NCI-H345 treated with DMSO at 0.1 percent for 48 hours (cell line): ENCODE data around the gene NGRN.
"Not testable (repeated sequence)": the region's sequence is repeated elsewhere in the genome, so short reads cannot be mapped to it uniquely, and the experiment has no call there.

Source experiments
- DNase-seq: peaks from one replicate; lab custom pipeline; 2025; ENCODE audit not compliant: unreplicated experiment; lab: John Stamatoyannopoulos, UW

NGRN gene

DNA sequence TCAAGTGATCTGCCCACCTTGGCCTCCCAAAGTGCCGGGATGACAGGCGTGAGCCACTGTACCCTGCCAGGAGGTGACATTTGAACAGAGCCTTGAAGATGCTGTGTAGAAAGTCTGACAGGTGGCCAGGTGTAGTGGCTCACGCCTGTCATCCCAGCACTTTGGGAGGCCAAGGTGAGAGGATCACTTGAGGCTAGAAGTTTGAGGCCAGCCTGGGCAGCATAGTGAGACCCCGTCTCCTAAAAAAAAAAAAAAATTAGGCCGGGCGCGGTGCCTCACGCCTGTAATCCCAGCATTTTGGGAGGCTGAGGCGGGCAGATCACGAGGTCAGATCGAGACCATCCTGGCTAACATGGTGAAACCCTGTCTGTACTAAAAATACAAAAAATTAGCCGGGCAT lies 13.0 kb downstream of the NGRN start:
- not testable (repeated sequence) for DNase-seq

DNA sequence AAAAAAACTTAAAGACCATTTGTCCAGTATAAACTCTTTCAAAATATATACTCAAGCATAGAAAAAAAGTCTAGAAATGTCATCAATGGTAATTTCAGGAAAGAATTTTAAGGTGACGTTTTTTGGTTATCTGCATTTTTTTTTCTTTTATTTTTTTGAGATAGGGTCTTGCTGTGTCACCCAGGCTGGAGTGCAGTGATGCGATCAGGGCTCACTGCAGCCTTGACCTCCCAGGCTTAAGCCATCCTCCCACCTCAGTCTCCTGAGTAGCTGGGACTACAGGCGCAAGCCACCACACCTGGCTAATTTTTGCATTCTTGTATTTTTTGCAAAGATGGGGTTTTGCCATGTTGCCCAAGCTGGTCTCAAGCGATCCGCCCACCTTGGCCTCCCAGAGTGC lies 15.3 kb downstream of the NGRN start:
- DNase-seq, result not testable (repeated sequence)

DNA sequence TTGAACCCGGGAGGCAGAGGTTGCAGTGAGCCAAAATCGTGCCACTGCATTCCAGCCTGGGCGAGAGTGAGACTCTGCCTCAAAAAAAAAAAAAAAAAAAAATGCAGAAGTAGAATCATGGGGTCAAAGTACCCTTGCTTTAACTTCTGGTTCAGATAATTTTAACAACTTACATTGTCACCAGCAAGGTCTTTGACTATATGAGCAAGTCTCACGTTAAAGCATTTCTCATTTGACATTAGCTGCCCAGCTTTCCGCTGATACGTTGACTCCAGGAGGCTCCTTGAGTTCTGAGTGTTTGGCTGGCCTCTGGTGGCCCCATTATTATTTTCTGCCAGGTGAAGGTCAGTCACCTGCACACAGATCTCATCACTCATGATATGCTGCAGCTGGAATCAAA lies 16.2 kb downstream of the NGRN start:
- not testable (repeated sequence) for DNase-seq

DNA sequence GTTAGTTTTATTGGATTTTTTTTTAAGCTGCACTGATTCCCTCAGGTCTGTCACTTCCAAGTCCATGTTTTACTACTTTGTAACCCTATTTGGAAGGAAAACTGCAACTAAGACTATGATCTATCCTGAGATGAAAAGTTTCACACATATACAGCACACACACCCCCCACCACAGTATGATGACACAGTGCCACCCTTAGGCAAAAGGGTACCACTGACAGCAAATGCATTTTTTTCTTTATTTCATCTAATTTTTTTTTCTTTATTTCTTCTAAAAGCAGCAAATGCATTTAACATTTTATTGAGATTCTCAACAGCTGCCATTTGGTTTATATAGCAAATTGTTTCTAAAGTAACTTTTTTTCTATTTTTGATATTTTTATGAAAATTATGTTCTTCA lies 21.2 kb downstream of the NGRN start:
- DNase-seq, result no peak

DNA sequence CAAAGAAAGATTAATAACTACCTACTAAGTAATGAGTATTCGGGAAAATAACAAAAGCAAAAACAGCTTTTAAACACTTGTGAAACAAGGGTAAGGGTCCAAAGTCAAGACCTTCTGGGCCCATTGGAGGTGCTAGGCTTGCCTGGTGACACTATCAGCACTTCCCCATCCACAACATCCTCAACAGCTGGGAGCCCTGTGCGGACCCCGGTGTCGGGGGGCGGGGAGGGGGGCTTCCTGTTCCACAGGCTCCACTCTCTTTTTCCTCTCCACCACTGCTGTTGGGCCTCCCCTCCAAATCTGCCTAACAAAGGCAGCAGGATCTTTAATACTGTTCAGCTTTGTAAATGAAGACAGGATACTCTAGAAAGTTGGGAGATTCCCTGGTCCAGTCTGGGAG lies 21.6 kb downstream of the NGRN start:
- no peak for DNase-seq

DNA sequence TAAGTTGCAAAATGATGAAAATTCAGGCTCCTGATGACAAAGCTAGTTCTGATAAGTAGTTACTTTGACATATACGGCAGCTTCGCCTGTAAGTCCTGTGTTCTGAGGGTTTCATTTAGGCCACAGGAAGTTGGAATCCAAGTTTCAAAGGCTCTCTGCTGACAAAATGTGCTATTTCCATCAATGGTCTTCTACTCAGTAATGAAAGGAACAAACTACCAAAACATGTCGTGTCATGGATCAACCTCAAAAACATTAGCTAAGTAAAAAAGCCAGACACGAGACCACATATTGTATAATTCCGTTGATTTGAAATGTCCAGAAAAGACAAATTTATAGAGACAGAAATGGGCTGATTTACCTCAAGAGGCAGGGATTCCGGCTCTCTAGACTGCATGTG lies 22.5 kb downstream of the NGRN start:
- DNase-seq, result no peak

DNA sequence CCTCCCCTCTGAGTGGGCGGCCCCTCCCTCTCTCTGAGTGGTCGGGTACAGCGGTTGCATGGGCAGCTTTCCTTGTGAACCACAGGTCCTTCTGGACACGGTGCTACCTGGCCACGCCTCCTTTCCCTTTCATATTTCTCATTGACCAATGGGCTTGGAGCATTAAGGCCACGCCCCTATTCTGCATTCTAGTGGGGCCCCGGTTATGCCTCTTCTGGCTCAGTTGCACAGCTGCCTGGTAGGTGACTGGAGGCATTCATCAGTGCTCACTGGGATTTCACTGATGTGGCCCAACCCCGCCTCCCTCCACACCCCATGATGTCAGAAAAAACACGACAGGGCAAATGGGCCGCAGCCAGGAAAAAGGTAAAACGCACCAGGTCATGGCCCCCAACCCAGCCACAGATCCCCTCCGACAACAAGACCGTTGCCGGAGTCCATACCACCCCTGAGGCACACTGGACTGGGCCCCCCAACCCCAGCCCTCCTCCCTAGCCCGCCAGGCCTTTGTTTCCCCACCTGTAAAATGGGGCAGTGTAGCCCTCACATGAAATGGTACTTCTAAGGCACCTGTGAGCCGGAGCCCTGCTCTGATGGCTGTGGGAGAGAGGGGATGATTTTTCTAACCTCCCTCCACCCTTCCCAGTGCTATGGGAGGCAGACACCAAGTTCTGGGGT lies 26.3 kb downstream of the NGRN start:
- DNase-seq, result no peak

DNA sequence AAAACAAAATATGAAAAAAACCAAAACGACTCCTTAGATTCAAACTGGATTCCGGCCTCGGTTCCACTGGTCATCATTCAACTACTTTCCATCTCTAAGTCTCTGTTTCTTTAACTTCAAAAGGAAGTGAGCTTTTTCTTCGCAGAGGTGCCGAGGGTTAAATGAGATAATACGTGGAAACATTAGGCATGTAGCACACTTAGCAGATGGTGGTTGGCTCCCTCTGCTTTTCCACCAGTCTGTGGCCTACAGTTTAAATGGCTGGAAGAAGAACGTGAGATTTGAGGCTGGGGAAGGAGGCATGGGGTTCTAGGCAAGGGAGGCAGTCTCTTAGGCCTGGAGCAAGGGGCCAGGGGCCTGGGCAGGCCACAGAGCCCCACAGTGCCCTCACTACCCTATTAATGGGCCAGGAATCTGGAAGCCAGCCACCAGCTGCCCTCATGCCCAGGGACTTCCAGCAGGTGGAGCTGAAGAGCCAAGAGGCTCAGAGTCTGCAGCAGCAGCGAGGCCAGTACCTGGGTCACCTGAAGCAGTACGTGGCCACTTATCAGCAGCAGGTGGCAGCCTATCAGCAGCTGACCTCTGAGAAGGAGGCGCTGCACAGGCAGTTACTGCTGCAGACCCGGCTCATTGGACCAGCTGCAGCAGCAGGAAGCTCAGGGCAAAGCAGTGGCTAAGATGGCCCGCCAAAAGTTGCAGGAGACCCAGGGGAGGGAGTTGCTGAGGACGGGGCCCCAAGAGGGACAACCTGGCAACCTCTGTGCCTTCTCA lies 27.8 kb downstream of the NGRN start:
- DNase-seq, result peak; percentile 60

DNA sequence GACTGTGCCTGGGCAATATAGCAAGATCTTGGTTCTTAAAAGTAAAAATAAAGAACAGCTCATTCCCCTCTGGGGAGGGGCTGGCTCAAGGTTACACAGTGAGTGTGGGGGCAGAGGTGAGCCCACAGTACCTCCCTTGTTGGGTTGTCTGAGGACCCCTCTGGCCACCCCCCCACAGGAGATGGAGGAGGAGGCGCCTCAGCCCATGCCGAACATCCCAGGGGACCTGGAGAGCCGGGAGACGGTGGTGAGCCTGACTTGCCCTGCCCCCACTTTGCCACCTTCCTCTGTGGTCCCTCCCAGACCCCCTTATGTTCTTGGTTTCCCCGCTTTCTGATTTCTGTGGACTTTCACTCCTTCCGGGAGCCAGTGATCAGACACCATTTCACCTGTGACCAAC lies 28.7 kb downstream of the NGRN start:
- DNase-seq, result no peak

DNA sequence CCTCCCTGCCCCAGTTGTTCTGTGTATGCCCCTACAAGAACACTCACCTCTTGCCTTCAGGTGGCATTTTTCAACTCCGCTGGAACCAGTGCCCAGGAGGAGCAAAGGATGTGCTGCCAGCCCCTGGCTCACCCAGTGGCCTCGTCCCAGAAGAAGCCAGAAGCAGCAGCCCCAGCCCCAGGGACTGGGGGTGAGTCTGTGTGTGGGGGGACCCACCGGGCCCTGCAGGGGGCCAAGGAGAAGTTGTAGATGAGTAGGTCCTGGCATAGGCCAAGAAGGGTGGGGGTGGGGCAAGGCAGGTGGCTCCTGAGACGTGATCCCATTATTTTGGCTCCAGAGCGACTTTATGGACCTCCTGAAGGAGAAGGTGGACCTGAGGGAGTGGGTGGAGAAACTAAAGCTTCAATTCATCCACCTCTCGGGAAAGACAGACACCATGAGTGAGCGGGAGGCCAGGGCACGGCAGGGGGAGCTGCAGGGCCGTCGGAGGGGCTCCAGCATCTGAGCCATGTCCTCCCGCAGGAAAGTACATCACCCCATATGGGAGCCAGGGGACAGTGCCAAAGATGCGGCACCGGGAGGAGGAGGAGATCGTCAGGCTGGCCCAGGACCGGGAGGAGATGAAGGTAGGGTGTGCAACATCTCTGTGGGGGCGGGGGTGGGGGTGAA lies 29.3 kb downstream of the NGRN start:
- no peak for DNase-seq

DNA sequence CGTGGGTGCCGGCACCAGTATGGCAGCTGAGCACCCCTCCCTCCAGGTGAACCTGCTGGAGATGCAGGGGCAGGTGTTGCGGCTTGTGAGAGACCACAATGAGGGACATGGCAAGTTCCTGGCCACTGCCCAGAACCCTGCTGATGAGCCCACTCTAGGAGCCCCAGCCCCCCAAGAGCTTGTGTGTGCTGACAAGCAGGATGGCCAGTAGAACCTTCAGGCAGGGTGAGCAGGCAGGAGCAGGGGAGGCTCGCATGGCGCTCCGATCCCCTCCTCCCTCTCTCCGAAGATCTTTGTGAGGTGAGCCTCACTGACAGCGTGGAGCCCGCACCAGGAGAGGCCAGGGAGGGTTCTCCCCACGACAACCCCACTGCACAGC lies 29.8 kb downstream of the NGRN start:
- DNase-seq, result no peak

DNA sequence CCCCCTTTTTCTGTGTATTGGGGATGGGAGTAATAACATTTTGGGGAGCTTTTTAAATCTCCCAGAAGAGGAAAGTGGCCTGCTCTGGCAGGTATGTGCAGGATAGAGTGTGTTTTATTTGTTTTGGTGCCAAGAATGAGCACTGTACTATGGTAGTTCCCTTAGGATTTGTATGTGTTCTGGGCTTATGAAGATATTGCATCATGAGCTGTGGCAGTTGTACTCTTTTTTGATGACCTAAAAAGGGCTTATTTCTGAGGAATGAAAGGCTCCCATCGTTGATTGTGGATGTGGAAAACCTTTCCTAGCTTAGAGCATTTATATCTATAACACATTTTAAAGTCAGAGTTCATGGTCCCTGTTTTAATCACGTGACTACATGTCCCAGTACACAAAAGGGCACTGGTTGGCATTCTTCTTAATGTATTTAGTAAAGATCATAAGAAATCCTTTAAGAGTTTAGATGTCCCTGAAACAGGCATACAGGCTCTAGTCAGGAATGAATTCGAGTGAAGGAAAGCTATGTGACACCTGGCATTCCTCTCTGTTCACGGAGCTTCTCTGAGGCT lies 30.9 kb downstream of the NGRN start:
- not testable (repeated sequence) for DNase-seq

DNA sequence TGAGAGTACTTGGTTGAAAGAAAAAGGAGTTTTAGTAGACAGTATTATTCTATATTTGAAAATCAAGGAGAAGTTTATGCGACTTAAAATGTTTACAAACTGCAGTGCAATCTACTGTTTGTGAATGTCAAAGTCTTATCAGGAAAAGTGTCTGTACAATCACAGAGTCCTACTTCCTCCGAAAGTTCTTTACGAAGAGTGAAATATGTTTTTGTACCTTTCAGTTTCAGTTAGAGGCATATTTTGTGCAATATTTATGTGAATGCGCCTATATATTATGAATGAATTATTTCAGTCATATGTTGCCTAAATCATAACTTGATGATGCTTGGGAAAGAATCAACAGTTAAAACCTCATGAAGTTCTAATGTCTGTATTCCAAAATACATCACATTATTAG lies 31.5 kb downstream of the NGRN start:
- no peak for DNase-seq

DNA sequence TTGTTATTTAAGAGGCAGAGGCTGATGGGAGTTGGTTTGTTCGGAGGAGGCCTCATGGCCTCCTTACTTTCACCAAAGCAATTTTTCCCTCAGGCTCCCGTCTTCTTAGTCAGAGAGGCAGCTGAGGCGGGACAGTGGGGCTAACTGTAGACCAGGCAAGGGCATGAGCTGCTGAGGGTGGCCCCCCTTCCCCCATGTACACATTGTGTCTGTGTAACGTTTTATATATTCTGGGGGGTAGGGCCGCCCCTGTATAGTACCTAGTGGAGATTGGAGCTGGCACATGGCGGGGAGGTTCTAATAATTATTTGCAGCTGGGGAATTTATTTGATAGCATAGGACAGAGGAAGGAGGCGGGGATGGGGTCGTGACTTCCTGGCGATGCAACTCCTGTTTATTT lies 35.1 kb downstream of the NGRN start:
- DNase-seq, result no peak

DNA sequence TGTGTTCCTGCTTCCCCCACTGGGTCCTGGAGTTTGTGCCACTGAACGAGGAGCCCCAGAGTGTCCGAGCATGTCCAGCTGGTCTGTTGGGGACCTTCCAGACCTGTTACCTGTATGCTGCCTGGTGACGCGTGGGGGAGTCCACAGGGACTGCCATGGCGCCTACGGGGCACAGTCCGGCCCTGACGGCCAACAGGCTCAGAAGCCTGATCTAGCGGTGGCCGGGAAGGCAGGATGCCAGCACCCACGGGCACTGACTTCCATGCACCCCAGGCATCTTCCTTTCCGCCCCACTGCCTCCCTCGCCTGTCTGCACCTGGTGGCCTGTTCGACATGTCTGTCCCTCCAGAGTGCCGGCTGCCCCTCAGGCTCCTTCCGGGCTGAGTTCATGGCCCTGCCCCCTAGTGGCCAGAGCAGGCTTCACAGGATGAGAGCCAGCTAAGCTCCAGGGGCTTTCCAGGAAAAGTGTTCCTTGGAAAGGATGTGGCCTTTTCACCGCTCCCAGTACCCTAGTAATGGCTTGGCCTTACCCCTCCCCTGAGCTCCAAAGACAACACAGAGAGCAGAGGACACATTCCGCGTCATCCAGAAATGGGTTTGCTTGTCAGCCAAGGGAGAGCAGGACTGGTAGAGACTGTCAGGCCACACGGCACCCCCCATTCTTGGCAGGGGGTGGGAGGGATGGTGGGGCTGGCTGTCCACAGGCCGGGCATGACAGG lies 35.7 kb downstream of the NGRN start:
- no peak for DNase-seq

DNA sequence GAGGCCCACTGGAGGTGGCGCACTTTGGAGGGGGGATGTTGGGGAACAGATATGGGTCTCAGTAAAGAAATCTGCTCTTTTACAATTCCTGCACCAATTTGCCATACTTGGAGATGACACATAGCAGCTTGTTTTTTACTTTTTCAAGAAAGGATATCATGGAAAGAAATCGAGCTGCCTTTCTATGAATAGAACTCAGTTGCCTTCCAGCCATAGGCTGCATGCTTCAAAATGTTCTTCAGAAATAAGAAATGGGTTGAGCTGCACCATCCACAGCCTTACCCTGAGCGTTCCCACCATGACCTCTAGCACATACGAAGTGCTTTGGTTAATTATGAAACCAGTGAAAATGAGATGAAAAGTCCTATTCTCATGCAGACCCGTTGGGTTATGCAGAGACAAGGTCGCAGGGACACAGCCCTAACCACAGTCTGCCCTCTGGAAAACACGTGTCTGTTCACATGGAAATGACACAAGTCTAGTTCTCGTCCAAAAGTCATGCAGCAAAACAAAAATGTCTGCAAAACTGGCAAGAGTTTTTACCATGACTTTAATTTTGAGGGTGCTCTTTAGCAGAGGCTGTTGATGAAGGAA lies 36.3 kb downstream of the NGRN start:
- no peak for DNase-seq

DNA sequence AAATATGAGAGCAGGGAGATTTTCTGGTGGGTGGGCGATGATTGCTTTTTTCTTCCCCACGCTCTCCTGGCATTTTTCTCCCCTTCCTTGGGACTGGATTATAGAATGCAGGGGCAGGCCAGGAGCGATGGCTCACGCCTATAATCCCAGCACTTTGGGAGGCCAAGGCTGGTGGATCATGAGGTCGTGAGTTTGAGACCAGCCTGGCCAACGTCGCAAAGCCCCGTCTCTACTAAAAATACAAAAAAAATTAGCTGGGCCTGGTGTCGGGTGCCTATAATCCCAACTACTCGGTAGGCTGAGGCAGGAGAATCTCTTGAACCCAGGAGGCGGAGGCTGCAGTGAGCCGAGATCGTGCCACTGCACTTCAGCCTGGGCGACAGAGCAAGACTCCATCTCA lies 39.9 kb downstream of the NGRN start:
- not testable (repeated sequence) for DNase-seq

DNA sequence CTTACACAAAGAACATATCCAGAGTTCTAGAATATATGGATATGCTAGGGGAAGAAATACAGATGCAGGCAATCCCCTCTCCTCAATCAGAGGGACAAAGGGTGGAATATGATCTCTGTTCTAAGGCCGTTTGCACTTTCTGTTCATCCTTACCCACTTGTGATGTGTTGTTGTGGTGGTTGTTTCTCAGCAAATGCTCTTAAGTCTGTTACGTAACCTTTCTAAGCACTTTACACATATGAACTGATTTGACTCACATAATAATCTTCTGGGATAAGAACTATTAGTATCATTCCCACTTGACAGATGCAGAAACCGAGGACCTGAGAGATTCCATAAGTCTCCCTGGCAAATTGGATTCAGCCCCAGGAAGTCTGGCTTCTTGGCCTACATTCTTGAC lies 40.5 kb downstream of the NGRN start:
- DNase-seq, result no peak

DNA sequence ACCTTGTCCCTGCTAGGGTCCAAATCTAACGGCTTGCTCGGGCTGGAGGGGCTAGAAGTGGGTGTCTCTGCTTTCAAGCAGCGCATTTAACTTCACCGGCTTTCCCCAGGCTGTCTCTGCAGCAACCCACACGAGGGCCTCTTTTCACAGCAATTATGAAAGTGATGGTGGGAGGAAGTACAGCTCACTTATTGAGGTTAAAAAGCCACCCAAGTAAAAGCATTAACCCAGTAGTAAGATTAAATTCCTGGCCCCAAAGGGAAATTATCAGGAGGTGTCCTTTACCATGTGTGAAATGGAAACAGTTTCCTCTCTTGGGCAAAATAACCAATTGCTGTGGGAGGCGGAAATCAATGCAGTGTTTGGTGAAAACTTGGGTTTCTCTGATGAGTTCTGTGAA lies 41.1 kb downstream of the NGRN start:
- no peak for DNase-seq

DNA sequence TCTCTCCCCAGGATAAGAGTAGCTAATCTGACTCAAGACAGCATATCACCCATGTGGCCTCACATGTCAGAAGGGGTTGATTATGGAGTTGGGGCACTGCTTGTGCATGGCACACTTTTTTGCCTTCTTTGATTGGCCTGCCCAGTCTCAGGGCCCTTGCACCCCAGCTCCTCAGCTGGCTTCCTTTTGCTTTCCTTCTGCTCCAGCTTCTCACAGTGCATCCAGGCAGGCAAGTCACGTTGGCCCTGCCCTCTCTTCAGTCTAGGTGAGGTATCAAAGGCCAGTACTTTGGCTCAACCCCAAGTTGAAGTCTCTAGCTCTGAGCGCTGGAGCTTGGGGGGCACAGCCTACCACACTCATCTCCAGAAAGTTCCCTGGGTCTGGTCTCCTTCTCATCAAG lies 42.2 kb downstream of the NGRN start:
- no peak for DNase-seq

DNA sequence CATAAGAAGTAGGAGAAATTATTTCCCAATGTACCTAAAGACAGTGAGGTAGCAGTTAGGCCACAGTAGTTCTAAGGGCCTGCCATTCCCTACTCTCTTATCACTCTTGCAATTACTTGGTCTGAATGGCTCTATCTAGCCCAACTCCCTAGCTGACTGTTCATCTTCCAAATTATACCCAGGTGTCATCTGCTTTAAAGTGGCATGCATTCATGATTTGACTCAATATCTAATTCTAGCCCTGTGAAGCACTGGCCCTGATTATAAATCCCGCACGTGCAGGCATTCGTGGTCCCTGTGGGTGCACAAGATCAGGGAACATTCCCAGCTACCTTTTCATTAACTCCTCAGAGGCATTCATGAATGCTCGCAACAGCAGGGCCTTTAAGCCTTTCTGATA lies 43.5 kb downstream of the NGRN start:
- no peak for DNase-seq
